HS-27A (cell line): ENCODE measurements around the gene GRPEL1.

ENCODE experiments used
- DNase-seq: peaks from one replicate; pipeline ENCODE4 v3.0.0-alpha.2; 2012; ENCODE audit warnings: low read depth, missing footprints

GRPEL1 gene

GRCh38 chr4:7063362-7063761 lies 4.5 kb downstream of the GRPEL1 start:
- no peak for DNase-seq

- no peak for DNase-seq
Measured at GRCh38 chr4:7062816-7063215, 5.0 kb downstream of the GRPEL1 start.

- DNase-seq = no peak
Measured at GRCh38 chr4:7061815-7062214, 6.0 kb downstream of the GRPEL1 start.

- no peak for DNase-seq
Measured at GRCh38 chr4:7060346-7061150, 7.3 kb downstream of the GRPEL1 start.

DNA sequence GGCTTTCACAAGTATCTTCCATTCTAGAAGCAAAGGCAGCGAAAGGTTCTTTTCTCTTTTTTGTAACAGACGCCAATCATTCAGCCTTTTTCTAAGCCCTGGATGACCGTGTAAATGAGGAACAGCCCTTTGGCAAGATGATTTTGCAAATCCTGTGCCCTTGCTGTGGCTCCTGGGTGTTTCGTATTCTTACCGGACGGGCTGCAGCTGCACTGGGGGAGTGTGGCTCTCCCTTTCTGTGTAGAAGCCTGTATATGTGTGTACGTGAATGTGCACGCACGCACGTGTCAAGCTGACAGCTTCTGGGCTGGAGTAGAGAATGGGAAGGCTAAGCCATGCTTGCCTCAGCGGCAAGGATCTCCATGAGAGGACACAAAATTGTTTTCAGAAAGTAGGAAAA lies 8.2 kb downstream of the GRPEL1 start:
- DNase-seq = no peak

GRCh38 chr4:7058792-7059191 lies 9.1 kb downstream of the GRPEL1 start:
- DNase-seq = no peak

GRCh38 chr4:7055990-7056325 lies 11.9 kb downstream of the GRPEL1 start:
- DNase-seq = no peak

DNA sequence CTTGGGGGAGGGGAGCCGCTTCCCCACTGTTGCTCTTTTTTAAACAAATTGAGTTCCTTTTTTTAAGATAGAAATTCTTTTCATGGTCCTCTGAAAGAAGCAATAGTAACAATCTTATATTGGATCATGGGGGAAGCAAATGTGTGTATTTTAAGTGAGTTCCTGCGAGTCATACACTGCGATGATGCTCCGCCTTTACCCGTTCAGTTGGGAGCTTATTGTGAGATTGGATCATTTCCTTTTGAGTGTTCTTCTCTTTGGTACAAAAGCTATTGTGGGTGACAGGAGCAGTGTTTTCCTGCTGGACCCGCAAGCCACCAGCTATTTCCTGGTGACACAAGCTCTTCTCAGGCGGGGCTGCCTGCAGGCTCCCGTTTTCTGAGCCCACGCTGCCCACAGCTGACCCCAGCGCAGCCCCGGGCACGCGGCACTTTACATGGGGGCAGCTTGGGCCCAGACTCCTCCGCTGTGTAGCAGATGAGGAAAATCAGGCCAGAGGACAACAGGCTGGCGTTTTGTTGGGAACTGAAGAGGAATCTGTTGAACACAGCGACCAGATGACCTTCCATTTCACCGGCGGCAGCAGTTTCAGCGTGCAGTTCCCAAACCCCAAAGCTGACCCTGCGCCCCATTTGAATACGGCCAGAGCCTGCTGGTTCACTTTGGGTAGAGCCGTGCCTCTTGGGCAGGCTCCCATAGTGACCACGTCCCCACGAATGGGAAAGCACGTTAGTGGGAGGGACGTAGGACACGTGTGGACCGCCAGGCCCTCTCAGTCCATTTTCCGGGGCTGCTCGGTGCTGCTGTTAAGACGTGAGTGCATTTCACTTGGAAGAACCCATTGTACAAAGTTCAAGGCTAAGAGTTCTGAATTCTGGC lies 12.5 kb downstream of the GRPEL1 start:
- no peak for DNase-seq

GRCh38 chr4:7054106-7054880 lies 13.6 kb downstream of the GRPEL1 start:
- no peak for DNase-seq

DNA sequence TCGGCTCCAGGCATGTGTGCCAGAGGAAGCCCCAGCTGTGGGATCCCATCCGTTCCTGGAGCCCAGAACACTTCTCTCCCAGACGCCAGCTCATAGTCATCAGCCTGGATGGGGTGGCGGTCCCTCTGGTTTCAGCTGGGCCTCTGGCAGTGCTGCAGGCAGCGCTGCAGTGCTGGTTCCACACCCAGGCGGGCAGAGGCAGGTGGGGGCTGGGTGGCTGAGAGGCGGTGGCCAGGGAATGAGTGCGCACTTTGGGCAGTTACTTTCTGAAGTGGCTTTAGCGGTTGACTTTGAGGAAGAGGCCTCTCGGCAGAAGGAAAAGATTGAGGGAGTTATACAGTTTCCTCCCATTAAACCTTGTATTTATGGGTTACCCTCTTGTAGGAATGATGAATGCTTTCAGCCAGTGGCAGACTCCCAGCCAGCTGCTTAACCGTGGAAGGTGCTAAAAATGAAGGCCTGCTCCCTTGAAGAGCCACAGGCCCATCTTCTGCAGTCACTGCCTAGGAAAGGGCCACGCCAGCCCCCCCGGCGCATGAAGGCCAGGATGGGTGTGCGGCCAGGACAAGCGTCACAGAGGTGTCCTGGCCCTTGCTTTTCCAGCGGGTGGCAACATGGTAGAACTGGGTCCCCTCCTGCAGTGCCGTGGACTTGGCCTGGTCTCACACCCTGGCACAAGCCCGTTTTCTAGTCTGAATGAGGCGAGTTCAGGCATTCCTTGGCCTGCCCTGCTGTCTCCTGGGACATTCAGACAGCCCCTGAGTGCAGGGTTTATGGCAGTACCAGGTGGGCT lies 14.7 kb downstream of the GRPEL1 start:
- no peak for DNase-seq

DNA sequence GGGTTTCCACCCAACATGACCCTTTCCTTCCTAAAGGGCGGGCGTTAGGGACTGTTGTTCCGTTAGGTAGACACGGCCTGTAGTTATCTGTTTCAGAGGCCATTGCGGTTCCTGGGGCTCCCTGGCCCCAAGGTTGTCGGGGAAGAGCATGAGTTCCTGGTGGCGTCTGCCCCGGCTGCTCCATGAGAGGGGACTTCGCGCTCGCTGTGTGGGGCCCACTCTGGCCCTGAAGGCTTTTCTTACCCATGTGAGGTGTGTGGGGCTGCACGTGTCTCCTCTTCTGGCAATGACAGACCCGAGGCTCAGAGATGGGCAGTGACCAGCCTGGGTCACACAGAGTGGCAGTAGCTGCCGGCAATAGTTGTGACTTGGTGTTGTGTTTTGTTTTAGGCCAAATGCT lies 15.6 kb downstream of the GRPEL1 start:
- DNase-seq = no peak

- DNase-seq = no peak
Measured at GRCh38 chr4:7051905-7052304, 16.0 kb downstream of the GRPEL1 start.

DNA sequence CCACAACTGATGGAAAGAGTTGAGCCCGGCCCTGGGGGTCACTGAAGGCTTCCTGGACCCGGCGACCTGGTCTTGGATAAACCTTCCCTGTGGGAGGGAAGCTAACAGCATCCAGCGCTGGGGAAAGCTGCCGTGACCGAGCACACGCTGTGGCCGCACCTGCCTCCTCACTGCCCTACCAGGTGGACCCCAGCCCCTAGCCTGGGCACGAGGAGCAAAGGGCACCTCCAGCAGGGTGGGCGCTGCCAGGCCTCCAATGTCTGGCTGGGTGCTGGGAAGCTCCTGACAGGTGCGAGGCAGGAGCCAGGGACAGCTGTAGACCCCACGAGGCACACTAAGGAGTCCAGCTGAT lies 16.7 kb downstream of the GRPEL1 start:
- no peak for DNase-seq

GRCh38 chr4:7050481-7051143 lies 17.3 kb downstream of the GRPEL1 start:
- DNase-seq = no peak

GRCh38 chr4:7049739-7050138 lies 18.1 kb downstream of the GRPEL1 start:
- DNase-seq = no peak

DNA sequence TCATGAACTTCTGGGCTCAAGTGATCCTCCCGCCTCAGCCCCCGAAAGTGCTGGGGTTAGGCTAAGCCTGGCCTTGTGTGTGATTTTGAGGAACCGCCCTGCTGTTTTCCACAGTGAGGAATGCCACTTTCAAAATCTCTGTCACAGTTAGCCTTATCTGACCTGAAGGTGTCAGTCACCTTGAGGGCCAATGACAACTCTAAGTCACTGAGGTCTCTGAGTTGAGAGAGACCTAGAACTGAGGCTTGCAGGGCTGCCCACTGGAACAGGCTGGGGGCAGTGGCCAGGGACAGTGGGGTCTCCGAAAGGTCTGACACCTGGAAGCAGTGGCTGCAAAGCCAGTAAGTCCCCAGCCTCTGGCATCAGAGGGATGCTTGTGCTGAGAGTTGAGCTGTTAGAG lies 18.6 kb downstream of the GRPEL1 start:
- DNase-seq = no peak

DNA sequence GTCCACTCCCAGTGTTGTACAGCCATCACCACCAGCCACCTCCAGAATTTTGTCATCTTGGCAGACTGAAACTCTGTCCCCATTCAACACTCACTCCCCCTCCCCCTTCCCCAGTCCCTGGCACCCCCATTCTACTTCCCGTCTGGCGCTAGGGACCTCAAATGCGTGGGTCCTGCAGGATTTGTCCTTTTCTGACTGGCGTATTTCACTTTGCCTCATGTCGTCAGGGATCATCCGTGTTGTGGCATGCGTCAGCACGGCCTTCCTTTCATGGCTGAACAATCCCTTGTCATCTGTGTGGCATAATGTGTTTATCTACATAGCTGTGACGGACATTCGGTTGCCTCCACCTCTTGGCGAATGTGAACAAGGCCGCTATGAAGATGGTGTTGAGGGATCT lies 19.2 kb downstream of the GRPEL1 start:
- DNase-seq = no peak

- no peak for DNase-seq
Measured at GRCh38 chr4:7046971-7047370, 20.9 kb downstream of the GRPEL1 start.

DNA sequence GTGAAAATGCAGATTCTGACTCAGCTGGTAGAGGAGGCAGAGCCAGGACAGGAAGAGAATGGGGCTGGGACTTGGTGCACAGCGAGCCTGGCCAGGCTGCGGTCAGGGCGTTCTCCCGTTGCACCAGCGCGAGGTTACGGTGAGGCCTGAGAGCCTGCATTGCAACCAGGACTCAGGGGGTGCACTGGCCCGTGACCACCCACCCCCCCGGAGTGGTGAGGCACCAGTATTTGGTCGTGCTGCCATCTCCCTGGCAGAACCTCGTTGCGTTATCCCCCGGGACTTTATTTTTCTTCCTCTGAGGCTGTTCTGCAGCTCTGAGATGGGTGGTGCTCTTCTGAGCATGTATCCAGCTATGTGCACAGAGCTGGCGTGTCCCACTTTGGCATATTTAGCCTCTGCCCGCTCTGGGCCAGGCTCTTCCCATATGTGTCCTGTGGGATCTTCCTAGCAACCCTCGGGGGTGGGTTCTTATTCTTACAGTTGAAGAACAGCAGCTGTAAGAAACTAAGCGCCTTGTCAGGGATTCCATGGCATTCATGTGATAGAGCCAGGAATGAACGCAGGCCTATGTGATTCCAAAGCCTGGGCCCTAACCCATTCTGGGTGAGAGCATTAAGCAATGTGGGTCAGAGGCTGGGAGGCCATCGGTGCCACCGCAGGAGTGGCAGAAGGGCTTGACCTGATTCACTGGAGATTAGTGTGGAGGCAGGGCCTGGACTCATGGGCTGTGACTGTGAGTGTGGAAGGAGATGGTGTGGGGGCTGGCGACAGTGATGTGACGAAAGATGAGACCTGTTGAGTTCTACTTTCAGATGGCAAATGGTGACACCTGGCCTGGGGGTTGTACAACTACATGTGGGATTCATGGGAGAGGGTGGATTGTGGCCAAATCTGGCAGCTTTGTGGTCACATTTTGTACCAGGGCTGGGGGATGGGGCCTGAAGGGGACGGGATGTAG lies 21.6 kb downstream of the GRPEL1 start:
- no peak for DNase-seq

GRCh38 chr4:7045553-7045952 lies 22.3 kb downstream of the GRPEL1 start:
- no peak for DNase-seq
